Dermis microvascular lymphatic vessel endothelial cell (primary cell): ENCODE data around the gene TCEA2. TPM values are rescaled to one million over a fixed set of nuclear protein-coding genes. Genes with fewer than 3 reads are reported as not detected.
"Not testable (repeated sequence)": the region's sequence is repeated elsewhere in the genome, so short reads cannot be mapped to it uniquely, and the experiment has no call there.

Experiments
- DNase-seq, 2 donors: peaks; one replicate each; pipeline versions ENCODE4 v3.0.0 to v3.0.0-alpha.2; 2010; ENCODE audit warnings: low read depth in 2 of 2
- total RNA-seq: library from RNA; depleted of rRNA; stranded (reverse); fragments of >200 nt; gene quantifications from 2 replicates; pipeline ENCODE4 v1.2.1, GENCODE V29; 2014

Gene TCEA2
- total RNA-seq, 1 donor from 2014 or later = 27.0 TPM

- DNase-seq = no peak
Measured at GRCh38 chr20:64076061-64076997, 13.3 kb downstream of the TCEA2 start.

- DNase-seq = no peak
Measured at GRCh38 chr20:64077094-64077493, 14.1 kb downstream of the TCEA2 start.

- no peak for DNase-seq
Measured at GRCh38 chr20:64077541-64077875, 14.5 kb downstream of the TCEA2 start.

- no peak for DNase-seq
Measured at GRCh38 chr20:64077876-64078551, 15.0 kb downstream of the TCEA2 start.

GRCh38 chr20:64078934-64079272 lies 15.9 kb downstream of the TCEA2 start:
- no peak for DNase-seq

- peak; percentile 47 to 83 for DNase-seq
Measured at GRCh38 chr20:64079273-64080012, 16.4 kb downstream of the TCEA2 start, which contains the start of gene RGS19. Gene RGS19, minus strand, starts transcription at chr20:64079518. Its CDS starts 2,632 bp downstream, at chr20:64076886.

GRCh38 chr20:64080013-64080812 lies 17.2 kb downstream of the TCEA2 start, which contains the start of gene OPRL1:
Gene OPRL1, plus strand, starts transcription at chr20:64080082. Its CDS starts 12,639 bp downstream, at chr20:64092721.
- peak in 1 of 2 donors; percentile 32 for DNase-seq

GRCh38 chr20:64080813-64081623 lies 18.0 kb downstream of the TCEA2 start:
- no peak for DNase-seq

- DNase-seq = no peak
Measured at GRCh38 chr20:64081624-64081964, 18.6 kb downstream of the TCEA2 start.

- no peak for DNase-seq
Measured at GRCh38 chr20:64082126-64082731, 19.2 kb downstream of the TCEA2 start.

GRCh38 chr20:64082820-64083377 lies 19.9 kb downstream of the TCEA2 start:
- DNase-seq = no peak

- DNase-seq = peak; percentile 36 to 87
Measured at GRCh38 chr20:64083378-64083803, 20.4 kb downstream of the TCEA2 start.

GRCh38 chr20:64083804-64084684 lies 21.0 kb downstream of the TCEA2 start, which contains the start of gene LKAAEAR1:
Gene LKAAEAR1, minus strand, starts transcription at chr20:64084398. Its CDS starts 179 bp downstream, at chr20:64084219.
- DNase-seq = no peak

- no peak for DNase-seq
Measured at GRCh38 chr20:64084685-64085152, 21.7 kb downstream of the TCEA2 start.

GRCh38 chr20:64086801-64087200 lies 23.8 kb downstream of the TCEA2 start:
- no peak for DNase-seq

- DNase-seq = not testable (repeated sequence)
Measured at GRCh38 chr20:64087226-64087825, 24.3 kb downstream of the TCEA2 start.

GRCh38 chr20:64088586-64088985 lies 25.6 kb downstream of the TCEA2 start:
- not testable (repeated sequence) for DNase-seq

- no peak for DNase-seq
Measured at GRCh38 chr20:64090165-64090564, 27.2 kb downstream of the TCEA2 start.
